Stimulated activated CD8-positive, alpha-beta memory T cell treated with anti-CD3 and anti-CD28 coated beads, Interleukin-15, amount 100 ng/mL, for 4 hours (primary cell): Measurements from ENCODE around the gene SIK2.
"Not testable (repeated sequence)": the region's sequence is repeated elsewhere in the genome, so short reads cannot be mapped to it uniquely, and the experiment has no call there.

ENCODE experiments used
- DNase-seq, 2 donors: peaks; one replicate each; pipeline ENCODE4 v3.0.0-alpha.2; 2020; ENCODE audit warnings: low read depth in 2 of 2

The SIK2 gene

DNA sequence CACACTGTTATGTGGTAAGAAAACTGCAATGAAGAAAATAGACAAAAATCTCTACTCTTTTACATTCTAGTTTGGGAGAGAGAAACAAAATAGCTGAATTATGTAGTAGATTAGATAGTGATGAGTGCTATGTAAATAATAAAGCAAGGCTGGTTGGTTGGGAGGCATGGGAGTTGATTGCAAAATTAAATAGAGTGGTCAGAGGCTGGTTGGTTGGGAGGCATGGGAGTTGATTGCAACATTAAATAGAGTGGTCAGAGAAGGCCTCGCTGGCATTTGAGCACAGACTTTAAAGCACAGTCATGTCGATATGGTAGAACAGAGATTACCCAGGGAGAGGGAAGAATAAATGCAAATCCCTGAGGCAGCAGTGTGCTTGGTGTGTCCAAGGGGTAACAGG is 22.4 kb downstream of the SIK2 start:
- DNase-seq: no peak

DNA sequence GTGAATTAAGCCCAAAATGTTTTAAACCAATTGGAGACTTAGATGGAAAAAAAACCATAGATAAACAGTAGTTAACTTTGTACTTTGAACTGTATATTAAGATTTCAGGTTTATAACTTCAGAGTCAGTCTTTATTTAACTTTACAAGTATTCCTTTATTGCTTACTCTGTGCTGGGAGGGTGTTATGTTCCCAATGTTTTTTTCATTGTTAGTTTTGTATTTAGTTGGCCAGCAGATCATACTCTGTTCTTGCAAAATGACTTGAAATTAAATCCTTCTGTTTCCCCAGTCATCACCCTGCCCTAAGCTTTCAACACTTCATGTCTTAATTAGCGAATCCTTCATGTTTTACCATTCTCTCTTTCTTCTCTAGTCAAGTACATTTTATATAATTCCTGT is 25.3 kb downstream of the SIK2 start:
- DNase-seq: no peak

DNA sequence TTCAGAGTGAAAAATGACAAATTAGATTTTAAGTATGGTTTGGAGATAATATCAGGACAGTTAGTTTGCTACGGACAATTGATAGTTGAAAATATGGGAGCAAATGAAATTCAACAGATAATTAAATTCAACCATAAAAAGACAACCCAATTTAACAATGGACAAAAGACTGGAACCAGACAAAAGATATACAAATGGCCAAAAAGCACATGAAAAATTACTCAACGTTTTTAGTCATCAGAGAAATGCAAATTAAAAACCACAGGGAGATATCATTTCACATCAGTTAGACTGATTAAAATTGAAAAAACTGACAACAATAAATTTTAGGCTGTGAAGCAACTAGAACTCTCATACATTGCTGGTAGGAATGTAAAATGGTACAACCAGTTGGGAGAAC is 27.2 kb downstream of the SIK2 start:
- no peak for DNase-seq

DNA sequence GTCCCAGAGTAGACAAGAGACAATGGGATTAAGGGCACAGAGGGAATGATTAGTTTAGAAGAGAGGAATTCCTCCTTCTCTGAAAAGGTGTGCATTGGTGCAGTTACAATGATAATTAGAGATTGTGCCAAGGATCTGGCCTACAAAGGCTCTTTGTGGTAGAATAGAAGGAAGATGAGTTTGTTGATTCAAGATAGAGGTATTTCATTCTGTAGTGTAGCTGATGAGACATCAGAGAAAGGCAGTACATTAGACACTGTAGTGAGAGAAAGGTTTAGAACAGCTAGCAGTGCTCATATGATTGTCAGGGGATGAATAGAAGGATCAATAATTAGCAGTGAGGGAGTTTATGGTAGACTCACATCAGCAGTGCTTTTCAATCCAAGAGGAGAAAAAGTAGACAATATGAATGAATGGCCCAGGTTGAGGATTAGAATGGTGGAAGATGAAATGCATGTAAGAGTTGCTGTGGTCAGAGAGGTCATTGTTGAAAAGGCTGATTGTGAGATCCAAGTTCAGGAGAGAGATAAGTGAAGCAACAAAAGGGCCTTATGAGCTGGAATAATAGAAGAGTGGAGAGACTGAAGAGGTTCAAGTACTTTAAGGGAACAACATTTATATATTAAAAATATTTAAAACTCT is 28.9 kb downstream of the SIK2 start:
- no peak for DNase-seq

DNA sequence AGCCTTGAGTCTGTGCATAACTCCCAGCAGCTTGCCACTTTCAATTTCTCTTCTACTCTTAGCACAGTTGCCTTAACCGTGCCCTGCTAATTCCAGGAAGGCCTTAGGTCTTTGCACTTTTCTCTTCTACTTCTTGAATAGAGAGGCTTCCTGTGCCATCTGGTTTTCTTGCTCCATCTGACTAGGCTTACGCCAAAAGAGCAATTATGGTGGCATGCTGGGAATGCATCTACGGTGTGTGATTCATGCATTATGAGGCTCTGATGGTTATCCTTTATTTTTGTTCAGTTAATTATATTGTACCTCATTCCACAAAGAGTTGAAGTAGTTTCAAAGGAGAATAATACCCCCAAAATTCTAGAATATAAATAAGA is 29.4 kb downstream of the SIK2 start:
- DNase-seq: no peak

DNA sequence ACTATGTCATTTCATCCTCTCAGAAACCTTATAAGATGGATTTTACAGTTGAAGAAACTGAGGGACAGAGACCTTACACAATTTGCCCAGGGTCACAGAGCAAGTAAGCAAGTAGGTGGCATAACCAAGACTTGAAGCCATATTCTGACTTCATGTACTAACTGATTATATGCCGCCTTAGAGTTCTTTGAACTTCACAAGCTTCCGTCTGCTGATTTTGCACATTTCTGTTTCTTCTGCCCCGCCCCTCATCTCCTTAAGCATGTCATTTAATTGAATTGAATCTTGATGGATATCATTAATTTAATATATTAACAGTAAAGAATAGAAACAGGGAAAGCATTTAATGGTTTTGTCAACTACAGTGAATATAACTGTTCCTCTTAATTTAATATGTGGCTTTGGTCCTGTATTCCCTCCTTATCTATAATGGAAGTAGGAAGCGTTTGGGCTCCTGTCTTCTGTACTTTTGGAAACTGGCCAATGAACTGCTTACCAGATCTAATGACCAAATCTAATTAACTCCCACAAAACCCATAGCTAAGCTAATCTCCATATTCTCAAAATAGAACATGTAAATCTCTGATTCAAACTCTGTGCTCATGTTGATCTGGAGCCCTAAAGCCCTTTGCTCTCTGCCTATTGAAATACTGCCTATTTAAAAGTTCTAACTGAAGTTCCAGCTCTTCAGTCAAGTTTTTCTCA is 30.4 kb downstream of the SIK2 start:
- no peak for DNase-seq

DNA sequence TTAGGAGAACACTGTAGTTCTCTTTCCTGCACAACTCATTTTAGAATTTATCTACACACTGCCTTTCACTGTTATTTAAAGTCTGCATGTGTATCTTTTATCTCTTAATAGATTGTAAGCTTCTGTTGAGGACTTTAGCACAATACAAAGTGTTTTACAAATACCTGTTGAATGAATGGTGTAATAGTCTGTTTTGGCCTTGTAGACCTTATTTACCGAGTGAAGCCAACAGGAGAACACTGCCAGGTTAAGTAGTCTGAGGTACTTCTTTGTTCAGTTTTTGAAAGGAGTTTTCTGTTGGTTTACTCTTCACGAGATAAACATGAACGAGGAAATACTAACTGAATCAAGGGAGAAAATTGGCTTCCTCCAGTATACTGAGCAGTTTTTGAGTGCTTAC is 31.0 kb downstream of the SIK2 start:
- no peak for DNase-seq

DNA sequence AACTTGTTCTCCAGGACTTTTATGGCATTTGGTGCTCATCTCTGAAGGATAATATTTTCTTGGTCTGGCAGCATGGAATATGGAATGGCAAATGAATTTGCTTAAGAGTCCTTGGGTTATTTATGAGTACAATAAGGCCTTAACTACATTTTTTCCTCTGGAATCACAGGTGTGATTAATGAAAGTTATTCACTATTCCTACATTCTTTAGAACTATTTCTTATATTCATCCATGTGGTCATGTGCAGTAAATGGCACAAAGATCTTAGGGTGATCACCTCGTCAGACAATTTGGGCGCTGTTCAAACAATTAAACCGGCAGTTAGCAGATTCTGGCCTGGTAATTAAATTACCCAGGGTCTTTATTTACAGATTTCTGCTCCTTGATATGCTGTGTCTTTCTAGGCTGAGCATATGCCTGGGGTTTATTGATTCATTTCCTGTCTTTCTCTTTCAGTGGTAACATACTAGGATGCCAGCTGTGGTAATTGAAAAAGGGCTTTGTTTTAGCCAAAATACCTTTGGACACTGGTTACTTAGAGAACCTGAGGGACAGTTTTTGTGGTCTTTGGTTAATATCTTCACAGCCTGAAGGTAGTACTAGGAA is 31.6 kb downstream of the SIK2 start:
- no peak for DNase-seq

DNA sequence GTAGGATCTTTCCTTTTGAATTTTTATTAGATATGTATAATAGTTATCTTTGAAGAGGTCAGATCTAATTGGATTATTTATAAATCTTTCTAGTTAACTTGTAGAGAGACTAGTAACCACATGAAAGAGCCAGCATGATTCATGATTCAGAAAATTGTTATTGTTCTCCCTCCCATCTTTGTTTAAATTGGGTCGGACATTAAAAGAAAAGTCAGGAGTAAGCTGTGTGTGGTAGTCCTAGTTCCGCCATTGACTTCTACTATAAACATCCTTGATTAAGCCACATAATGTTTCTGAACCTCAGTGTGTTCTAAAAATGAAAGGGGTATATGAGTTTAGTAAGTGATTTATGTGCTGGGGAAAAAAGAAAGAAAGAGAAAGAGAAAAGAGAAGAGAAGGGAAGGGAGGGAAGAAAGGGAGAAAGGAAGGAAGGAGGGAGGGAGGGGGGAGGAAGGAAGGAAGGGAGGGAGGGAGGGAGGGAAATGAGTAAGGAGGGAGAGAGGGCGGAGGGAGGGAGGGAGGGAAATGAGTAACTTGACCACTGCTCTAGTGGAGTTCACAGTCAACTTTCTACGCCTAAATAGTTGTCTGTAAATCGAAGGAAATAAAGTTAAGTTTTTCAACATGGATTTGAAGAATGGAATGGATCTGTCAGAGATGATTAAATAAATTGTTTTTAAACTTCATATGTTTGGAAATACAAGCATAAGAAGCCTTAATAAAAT is 32.9 kb downstream of the SIK2 start:
- DNase-seq: no peak

DNA sequence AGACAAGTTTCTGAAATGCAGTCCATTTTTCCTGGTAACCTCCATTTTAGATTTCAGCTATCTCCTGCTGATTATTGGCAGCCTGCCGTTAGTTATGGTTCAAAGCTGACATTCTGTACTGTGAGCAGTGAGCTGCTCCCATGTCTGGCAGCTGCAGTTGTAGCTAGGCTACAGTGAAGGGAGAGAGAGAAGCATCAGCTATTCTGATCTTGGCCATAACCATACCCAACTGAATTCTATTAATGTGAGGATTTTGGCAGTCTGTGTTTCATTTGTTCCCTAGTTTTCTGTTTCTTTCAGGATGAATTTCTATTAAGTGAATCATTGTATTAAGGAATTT is 33.4 kb downstream of the SIK2 start:
- no peak for DNase-seq

DNA sequence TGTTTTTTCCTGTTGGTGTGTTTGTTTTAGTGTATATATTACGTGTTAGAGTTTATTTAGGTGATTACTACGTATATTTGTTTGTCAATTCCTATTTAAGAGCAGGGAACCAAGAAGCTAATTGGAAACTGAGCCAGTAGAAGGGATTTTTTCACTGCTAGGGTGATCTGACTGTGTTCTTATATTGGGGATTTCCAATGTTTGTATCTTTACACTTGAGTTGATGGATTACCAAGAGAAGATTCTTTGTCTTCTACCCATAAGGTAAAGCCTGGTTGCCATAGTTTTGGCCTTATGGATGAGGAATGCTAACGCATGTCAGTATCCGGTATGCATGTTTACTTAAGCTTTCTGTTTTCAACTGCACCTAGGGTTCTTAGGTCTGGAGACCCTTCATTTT is 35.6 kb downstream of the SIK2 start:
- no peak for DNase-seq

DNA sequence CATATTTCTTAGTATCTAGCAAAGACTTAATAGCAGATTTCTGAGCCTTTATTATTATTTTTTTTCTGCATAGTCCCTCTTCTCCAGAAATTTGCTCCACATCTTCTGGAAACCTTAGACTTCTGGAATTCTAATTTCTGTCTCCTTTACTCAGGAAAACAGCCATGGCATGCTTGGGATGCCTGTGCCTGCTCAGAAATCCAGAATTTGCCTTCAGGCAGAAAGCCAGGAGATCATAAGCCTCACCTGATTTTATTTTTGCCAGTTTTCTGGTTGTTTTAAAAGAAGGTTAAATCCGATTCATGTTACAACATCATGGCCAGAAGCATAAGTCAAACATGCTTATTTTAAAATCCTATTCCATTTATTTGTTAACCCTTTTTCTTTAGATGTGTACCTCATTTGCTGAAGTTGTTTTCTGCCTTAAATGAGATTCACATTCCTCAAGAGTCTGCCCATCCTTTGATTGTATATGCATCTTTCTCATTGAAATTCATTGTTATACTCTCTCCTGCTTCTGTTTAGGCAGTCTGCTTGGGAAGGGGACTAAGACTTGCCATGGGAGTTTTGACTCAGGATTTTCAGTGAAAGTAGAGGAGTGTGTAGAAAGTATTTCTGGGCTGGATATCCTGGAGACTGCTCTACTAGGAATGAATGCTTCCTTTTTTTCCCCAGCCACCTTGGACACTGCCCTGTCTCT is 37.1 kb downstream of the SIK2 start:
- DNase-seq: no peak

DNA sequence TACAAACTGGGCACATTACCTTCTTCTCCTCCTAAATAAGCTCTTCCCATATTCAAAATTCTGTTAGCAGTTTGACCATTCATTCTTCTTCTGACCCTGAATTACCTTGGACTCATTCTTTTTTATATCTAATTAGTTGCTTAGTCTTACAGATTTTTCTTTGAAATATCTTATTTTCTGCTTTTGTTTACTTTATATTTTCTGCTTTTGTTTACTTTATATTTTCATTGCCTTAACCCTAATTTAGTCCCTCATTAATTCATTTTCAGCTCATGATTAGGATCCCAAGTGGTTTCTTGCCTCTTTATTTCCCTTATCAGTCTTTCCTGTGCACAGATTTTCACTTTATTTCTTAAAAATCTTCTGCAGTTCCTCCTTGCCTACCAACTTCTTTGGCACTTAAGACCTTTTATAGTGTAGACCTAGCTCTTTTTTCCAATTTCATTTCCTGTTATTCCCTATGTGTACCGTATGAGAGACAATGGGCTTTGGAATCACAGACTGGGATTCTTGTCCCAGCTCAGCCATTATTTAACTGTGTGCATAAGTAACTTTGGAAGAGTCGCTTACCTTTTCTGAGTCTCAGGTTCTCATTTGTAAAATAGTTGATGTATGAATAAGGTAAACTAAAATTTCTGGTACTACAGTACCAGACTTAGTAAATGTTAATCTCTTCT is 39.2 kb downstream of the SIK2 start:
- no peak for DNase-seq

DNA sequence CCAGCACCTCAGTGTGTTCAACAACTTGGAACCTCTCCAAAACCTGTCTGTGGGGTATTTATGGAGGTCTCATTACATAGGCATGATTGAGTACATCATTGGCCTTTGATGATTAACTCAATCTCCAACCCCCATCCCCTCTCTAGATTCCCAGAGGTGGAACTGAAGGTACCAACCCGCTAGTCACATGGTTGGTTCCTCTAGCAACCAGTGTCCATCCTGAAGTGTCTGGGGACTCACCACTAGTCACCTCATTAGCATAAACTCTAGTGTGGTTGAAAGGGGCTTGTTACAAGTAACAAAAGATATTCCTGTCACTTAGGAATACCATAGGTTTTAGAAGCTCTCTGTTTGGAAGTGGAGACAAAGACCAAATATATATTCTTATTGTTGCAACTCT is 40.3 kb downstream of the SIK2 start:
- no peak for DNase-seq

DNA sequence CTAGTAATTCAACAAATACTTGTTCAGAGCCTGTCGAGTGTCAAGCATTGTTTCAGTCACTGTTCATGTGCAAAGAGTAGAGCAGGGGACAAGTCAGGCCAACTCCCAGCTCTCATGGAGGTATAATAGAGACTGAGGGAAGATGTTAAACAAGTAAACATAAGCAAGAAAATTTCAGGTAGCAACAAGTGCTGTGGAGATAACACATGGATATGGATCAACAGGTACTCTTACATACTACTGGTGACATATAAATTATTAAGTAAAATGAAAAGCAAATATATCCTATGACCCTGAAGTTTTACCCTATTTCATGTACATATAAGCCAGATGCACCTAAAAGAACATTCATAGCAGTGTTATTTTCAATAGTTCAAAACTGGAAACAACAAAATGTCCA is 42.7 kb downstream of the SIK2 start:
- no peak for DNase-seq

DNA sequence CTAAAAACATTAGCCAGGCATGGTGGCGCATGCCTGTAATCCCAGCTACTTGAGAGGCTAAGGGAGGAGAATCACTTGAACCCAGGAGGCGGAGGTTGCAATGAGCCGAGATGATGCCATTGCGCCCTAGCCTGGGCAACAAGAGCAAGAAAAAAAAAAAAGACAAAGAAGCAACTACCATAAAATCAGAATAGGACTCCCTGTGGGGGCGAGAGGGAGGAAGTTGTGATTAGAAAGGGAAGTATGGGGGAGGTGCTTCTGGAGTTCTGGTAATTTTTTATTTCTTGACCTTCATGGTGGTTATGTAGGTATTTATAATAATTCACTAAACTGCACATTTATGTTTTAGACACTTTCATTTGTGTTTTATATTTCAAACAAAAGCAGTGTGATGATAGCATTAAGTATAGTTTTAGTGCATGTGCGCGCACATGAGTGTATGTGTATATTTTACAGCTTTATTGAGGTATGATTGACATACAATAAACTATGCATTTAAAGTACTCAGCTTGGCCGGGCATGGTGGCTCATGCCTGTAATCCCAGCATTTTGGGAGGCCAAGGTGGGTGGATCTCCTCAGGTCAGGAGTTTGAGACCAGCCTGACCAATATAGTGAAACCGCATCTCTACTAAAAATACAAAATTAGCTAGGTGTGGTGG is 43.5 kb downstream of the SIK2 start:
- DNase-seq: no peak

DNA sequence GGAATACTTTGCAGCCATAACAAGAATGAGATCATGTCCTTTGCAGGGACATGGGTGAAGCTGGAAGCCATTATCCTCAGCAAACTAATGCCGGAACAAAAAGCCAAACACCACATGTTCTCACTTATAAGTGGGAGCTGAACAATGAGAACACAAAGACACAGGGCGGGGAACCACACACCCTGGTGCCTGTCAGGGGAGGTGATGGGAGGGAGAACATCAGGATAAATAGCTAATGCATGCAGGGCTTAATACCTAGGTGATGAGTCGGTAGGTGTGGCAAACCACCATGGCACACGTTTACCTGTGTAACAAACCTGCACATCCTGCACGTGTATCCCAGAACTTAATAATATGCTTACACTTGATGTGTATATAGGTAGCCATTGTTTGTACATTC is 49.1 kb downstream of the SIK2 start:
- not testable (repeated sequence) for DNase-seq

DNA sequence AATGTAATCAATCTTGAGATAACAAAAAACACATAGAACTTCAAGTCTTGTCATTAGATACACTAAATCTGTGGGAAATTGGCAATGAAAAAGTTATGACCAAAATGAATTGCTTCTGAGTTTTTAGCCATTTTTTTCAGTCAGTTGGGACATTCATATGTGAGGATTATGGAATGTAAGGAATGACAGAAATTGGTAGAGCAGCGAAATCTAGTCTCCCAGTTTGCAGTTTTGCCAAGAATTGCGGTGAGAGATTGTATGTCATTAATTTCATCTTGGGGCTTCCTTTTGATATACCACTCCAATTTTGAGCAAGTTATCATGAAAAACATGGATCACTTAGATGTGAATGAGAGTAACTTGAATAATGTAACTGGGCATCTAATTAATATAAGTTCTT is 49.9 kb downstream of the SIK2 start:
- no peak for DNase-seq

DNA sequence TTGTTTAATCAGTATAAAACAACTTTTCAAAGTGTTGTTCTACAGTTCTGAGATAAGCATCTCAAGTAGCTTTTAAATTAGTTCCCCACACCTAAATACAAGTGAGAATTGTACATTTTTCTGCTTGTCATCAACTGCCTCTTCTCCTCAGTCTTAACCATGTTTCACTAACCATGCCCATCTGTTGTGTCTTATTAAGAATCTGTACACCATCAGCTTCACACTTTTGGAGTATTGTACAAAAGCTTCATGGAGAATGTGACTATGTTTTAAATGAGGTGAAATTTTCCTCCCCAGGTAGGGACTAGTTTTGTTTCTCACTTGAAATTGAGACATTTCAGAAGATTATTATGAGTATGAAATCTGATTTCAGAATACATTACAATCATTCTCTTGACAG is 52.4 kb downstream of the SIK2 start:
- DNase-seq: no peak

DNA sequence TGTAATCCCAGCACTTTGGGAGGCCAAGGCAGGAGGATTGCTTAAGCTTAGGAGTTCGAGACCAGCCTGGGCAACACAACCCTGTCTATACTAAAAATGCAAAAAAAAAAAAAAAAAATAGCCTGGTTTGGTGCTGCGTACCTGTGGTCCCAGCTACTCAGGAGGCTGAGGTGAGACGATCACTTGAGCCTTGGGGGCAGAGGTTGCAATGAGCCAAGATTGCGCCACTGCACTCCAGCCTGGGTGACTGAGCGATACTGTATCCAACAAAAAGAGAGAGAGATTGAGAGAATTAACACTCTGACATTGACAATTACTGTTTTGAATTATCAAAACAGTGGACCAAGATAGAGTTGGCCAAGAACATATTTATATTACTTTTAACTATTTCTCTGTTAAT is 53.7 kb downstream of the SIK2 start:
- no peak for DNase-seq

DNA sequence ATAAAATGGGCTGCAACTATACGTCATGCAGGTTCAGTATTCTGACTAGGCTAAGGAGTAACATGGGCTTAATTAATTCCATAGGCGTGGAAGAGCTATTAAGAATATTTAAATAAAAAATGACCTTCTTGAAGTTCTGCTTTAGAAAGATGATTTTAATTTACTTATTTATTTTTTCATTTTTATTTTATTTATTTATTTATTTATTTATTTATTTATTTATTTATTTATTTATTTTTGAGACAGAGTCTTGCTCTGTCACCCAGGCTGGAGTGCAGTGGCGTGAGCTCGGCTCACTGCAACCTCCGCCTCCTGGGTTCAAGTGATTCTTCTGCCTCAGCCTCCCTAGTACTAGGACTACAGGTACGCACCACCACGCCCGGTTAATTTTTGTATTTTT is 55.7 kb downstream of the SIK2 start:
- DNase-seq: not testable (repeated sequence)
